Rectal smooth muscle tissue (tissue), 1 donor: ENCODE measurements around the gene ATP5PO.
A peak's percentile ranks its signal among the peaks of the same experiment; 100 is the strongest.
"Not testable (repeated sequence)": the region's sequence is repeated elsewhere in the genome, so short reads cannot be mapped to it uniquely, and the experiment has no call there.

Experiments used
- H3K27ac ChIP-seq: one replicate; pipeline ENCODE4 v1.7.0; 2013; ENCODE audit warnings: low read depth, low read length, inconsistent platforms
- H3K27me3 ChIP-seq: one replicate; pipeline ENCODE4 v1.7.0; 2013; ENCODE audit warnings: low read length; ENCODE audit not compliant: control insufficient read depth, insufficient read depth
- H3K36me3 ChIP-seq: one replicate; pipeline ENCODE4 v1.7.0; 2013; ENCODE audit warnings: low read length; ENCODE audit not compliant: control insufficient read depth, insufficient read depth
- H3K4me1 ChIP-seq: one replicate; pipeline ENCODE4 v1.7.0; 2013; ENCODE audit warnings: low read length; ENCODE audit not compliant: control insufficient read depth, insufficient read depth
- H3K4me3 ChIP-seq: one replicate; pipeline ENCODE4 v1.7.0; 2013; ENCODE audit warnings: low read length
- H3K9ac ChIP-seq: one replicate; pipeline ENCODE4 v1.7.0; 2013; ENCODE audit warnings: low read length

Gene ATP5PO

DNA sequence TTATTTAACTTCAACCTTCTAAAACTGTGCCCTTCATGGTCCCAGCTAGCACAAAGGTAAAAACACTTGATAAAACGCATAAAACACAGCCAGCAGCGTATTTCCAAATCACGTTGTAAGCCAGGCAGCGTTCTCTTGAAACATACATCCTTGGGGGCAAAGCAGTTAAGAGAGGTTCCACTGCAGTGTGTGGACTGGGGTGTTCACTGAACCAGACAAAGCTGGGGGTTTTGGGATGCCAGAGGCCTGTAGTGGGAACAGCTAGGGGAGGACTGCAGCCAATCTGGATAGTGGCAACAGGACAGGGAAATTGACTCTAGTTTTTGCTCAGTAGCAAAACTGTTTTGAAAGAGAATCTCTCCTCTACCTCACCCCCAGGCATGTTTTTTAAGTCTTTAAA lies 21.5 kb upstream of the ATP5PO start:
- no peak overlapping the region for H3K27ac ChIP-seq
- H3K36me3 ChIP-seq = no peaks in the 10 kb centered on the region
- no peaks in the 10 kb centered on the region for H3K27me3 ChIP-seq
- no peak overlapping the region for H3K4me3 ChIP-seq
- H3K4me1 ChIP-seq = peaks cover 22% of the 10 kb centered on the region
- H3K9ac ChIP-seq = no peak overlapping the region

DNA sequence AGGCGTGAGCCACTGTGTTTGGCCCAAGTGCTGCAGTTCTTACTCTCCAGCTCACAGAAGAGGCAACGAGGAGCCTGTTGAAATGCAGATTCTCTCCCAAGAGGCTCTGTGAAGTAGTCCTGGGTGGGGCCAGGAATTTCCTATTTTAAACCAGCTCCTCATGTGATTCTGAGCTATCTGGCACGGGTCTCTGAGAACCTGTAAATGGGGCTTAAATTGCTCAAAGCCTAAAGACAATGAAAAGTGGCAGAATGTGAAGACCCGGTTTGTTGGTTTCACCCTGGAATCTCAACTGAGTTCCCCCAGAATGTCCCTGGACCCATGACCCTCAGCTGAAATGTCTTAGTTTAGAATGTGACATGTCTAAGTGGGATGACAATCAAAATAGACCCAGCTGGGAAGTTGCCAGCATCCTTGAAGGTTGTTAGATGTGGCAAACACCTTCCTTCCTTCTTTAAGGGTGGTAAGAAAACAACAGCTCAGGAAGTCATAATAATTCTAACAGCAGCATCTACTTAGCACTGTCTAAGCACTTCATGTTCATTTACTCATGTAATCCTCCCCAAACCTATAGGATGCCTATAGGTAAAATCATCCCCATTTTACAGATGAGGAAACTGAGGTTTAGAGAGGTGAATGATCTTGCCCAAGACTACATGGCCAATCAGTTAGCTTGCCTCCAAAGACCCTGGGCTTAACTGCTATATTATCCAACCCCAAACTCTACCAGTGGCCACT lies 20.9 kb upstream of the ATP5PO start:
- no peak overlapping the region for H3K27ac ChIP-seq
- H3K27me3 ChIP-seq = no peaks in the 10 kb centered on the region
- H3K4me3 ChIP-seq = no peak overlapping the region
- H3K4me1 ChIP-seq = peaks cover 22% of the 10 kb centered on the region
- H3K36me3 ChIP-seq = no peaks in the 10 kb centered on the region
- no peak overlapping the region for H3K9ac ChIP-seq

- Histone ChIP-seq H3K27me3 (no peaks in the 10 kb centered on the region), H3K4me3 (peak overlapping the region; percentile 80), H3K27ac (no peak overlapping the region), H3K36me3 (no peaks in the 10 kb centered on the region), H3K4me1 (peaks cover 5% of the 10 kb centered on the region), H3K9ac (no peak overlapping the region)
Measured at GRCh38 chr21:33932731-33933130, 17.1 kb upstream of the ATP5PO start.

DNA sequence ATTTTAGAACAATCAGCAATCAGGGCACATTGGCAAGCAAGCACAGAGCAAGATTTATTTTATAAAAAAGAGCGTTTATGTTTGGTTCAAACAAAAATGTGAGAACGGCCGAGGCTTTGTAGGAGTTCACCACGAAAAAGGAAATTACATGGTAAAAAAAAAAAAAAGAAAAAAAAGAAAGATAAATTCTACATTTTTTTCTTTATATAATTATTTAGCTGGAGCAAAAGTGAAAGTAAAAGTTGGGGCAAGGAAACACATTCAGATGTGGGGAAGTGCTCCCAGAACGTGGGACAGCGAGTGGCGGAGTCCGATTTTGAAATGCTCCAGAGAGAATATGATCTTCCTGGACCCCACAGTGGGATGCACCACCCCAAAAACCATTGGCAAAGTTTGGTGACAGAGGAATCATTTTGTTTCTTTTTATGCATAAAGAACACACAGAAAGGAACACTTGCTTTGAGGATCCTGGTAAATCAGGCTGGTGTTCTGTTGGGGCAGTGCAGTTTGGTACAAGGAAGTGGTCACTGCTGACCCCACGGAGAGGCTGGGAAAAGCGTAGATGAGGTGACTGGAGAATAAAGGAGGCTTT lies 16.3 kb upstream of the ATP5PO start:
- H3K9ac ChIP-seq = peak overlapping the region; percentile 38
- peak overlapping the region; percentile 62 for H3K27ac ChIP-seq
- no peaks in the 10 kb centered on the region for H3K27me3 ChIP-seq
- peak overlapping the region; percentile 80 for H3K4me3 ChIP-seq
- H3K4me1 ChIP-seq = peaks cover 5% of the 10 kb centered on the region
- no peaks in the 10 kb centered on the region for H3K36me3 ChIP-seq

DNA sequence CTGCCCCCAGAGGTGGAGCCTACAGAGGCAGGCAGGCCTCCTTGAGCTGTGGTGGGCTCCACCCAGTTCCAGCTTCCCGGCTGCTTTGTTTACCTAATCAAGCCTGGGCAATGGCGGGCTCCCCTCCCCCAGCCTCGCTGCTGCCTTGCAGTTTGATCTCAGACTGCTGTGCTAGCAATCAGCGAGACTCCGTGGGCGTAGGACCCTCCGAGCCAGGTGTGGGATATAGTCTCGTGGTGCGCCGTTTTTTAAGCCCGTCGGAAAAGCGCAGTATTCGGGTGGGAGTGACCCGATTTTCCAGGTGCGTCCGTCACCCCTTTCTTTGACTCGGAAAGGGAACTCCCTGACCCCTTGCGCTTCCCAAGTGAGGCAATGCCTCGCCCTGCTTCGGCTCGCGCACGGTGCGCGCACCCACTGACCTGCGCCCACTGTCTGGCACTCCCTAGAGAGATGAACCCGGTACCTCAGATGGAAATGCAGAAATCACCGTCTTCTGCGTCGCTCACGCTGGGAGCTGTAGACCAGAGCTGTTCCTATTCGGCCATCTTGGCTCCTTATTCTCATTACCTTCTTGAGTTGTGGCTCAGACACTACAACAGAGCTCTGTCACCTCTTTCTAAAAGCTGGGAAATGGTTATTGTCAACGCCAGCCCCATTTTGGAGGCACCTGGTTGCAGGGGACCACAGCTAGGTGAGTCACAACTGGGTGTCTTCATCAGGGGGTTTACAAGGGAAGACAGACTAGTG lies 15.6 kb upstream of the ATP5PO start:
- H3K4me1 ChIP-seq, H3K36me3 ChIP-seq, H3K9ac ChIP-seq, H3K27me3 ChIP-seq: not testable (repeated sequence)
- H3K27ac ChIP-seq = peak overlapping the region; percentile 7
- peak overlapping the region; percentile 35 for H3K4me3 ChIP-seq

- not testable (repeated sequence) for H3K9ac ChIP-seq, H3K27ac ChIP-seq, H3K27me3 ChIP-seq, H3K4me1 ChIP-seq, H3K4me3 ChIP-seq, H3K36me3 ChIP-seq
Measured at GRCh38 chr21:33926248-33926647, 10.6 kb upstream of the ATP5PO start.

- H3K4me1 ChIP-seq = peaks cover 7% of the 10 kb centered on the region
- H3K27me3 ChIP-seq = no peaks in the 10 kb centered on the region
- peak overlapping the region; percentile 71 for H3K27ac ChIP-seq
- no peak overlapping the region for H3K9ac ChIP-seq
- no peak overlapping the region for H3K4me3 ChIP-seq
- H3K36me3 ChIP-seq = no peaks in the 10 kb centered on the region
Measured at GRCh38 chr21:33924766-33925100, 9.1 kb upstream of the ATP5PO start.

- no peaks in the 10 kb centered on the region for H3K27me3 ChIP-seq
- H3K4me3 ChIP-seq = peak overlapping the region; percentile 25
- H3K4me1 ChIP-seq = peaks cover 7% of the 10 kb centered on the region
- no peak overlapping the region for H3K9ac ChIP-seq
- H3K36me3 ChIP-seq = no peaks in the 10 kb centered on the region
- H3K27ac ChIP-seq = peak overlapping the region; percentile 71
Measured at GRCh38 chr21:33924079-33924765, 8.6 kb upstream of the ATP5PO start.

DNA sequence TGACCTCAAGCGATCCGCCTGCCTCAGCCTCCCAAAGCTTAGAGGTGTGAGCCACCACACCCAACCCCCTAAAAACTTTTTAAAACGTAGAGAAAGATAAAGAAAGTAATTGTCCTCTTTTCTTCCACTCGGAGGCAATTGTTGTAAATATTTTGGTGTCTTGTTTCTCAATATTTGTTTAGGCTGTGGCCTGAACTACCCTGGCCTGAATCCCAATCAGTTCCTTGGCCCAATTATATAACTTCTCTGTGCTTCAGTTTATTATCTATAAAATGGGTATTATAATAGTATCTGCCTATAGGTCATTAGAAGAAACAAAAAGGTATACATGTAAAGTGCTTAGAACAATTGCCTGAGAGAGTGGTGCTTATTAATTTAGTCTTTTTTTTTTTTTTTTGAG lies 1.8 kb upstream of the ATP5PO start:
- Histone ChIP-seq H3K4me1 (peaks cover 9% of the 10 kb centered on the region), H3K27me3 (no peaks in the 10 kb centered on the region), H3K27ac (no peak overlapping the region), H3K4me3 (no peak overlapping the region), H3K36me3 (no peaks in the 10 kb centered on the region), H3K9ac (no peak overlapping the region)

DNA sequence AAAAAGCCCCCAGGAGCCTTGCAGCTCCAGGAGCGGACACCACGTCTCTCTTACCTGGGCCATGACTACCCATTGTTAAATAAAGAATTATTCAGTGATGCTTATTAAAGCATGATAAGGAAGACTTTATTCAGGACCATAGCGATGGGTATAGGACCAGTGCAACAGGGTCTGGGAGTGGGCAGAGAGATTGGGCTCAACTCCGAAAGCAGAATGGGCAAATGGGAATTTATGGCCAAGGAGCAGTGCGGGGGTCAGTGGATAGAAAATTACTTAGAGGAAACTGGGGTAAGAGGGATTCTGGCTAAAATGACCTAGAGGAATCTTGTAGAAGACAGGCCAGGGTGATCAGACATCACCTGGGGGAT lies 580 bp upstream of the ATP5PO start:
- Histone ChIP-seq H3K4me3 (peak overlapping the region; percentile 99), H3K27ac (peak overlapping the region; percentile 63), H3K4me1 (peaks cover 9% of the 10 kb centered on the region), H3K36me3 (peaks cover 2% of the 10 kb centered on the region), H3K9ac (no peak overlapping the region), H3K27me3 (no peaks in the 10 kb centered on the region)

DNA sequence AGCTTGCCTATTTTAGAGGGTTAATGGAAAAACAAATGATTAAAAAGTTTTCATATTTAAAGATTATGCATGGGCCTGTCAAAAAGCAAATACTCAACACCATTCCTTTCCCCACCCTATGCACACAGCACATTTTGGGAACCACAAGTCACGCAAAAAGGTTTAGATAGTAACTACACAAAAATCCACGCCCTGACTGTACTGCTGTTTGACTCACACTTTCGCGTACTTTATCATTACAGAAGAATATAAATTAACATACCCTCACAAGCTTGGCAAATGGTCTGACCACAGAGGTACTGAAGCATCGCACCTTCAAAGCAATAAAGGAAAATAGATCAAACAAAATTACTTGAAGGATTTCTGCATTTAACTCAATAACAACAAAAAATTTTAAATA lies 1.4 kb downstream of the ATP5PO start:
- Histone ChIP-seq H3K9ac (no peak overlapping the region), H3K27ac (no peak overlapping the region), H3K27me3 (no peaks in the 10 kb centered on the region), H3K36me3 (peaks cover 8% of the 10 kb centered on the region), H3K4me1 (peaks cover 9% of the 10 kb centered on the region), H3K4me3 (peak overlapping the region; percentile 99)

GRCh38 chr21:33909756-33910155 lies 5.8 kb downstream of the ATP5PO start:
- H3K36me3 ChIP-seq = peaks cover 42% of the 10 kb centered on the region
- H3K9ac ChIP-seq = no peak overlapping the region
- peaks cover 6% of the 10 kb centered on the region for H3K4me1 ChIP-seq
- no peaks in the 10 kb centered on the region for H3K27me3 ChIP-seq
- H3K27ac ChIP-seq = no peak overlapping the region
- H3K4me3 ChIP-seq = no peak overlapping the region
